Heart left ventricle (tissue), 13 donors: ENCODE measurements around the gene TAS2R16.

Experiments used
- CTCF ChIP-seq, 12 donors: fragments of 200-600 bp; sonication (generic) in 4 of 12; IDR thresholded peaks; one replicate each; pipeline versions ENCODE4 v1.5.0 to v1.8.0; 2018 to 2022; ENCODE audit warnings: antibody characterized with exemption in 12 of 12, mild to moderate bottlenecking in 5 of 12
- POLR2A ChIP-seq, 2 donors: fragments of 450-650 bp; IDR thresholded peaks; one replicate each; pipeline ENCODE4 v1.6.1; 2017; ENCODE audit warnings: antibody characterized with exemption in 2 of 2, mild to moderate bottlenecking in 2 of 2, moderate library complexity in 2 of 2
- donor health status: ischemic (EF 13 %, LVEDD 7.1; RV severe dilation, severe dysfunction).
- donor health status: DM: no; HTN: yes; CAD: no.
- donor health status: DM: no; HTN: no; CAD: no.
- donor health status: ischemic (EF 25% LVEDD 6.9; RV normal size, moderate dysfunction).
- donor health status: ischemic (EF 25% LVEDD 5.7; RV mildly dilated, moderate dysfunction).
- donor health status: ischemic (EF 35%, LVEDD 5.7; RV mildly dilated, moderate dysfunction).
- donor health status: nonischemic (EF 11% LVEDD 7.7; RV severe dilation, severe dysfunction).
- donor health status: DM: yes; HTN: yes; CAD: no.
- donor health status: PGD.
- donor health status: ischemic (EF 29% LVEDD 5.4; RV normal size, mild dysfunction).
- donor health status: nonischemic (EF 23%, LVEDD 6.1; RV moderate dilation, normal function).

GRCh38 chr7:123039269-123039668, 43.8 kb upstream of the TAS2R16 start:
- TF ChIP-seq CTCF (IDR thresholded peaks at IDR 0.05) = no peak
- TF ChIP-seq POLR2A (IDR thresholded peaks at IDR 0.05) = no peak
